ENCODE measurements around the gene RGS12.

The RGS12 gene

GRCh38 chr4:3336382-3337356, 43.8 kb downstream of the RGS12 start:
- Histone ChIP-seq H3K9ac (ENCODE audit: low read length) (no peak overlapping the region), H3K4me1 (ENCODE audit: insufficient read depth, low read length) (no peaks in the 10 kb centered on the region), H3K36me3 (ENCODE audit: insufficient read depth, low read length) (no peaks in the 10 kb centered on the region), H3K9me3 (ENCODE audit: low read length) (no peaks in the 10 kb centered on the region), H3K27me3 (ENCODE audit: control insufficient read depth in 1 of 2, insufficient read depth in 2 of 2, low read length in 2 of 2) (no peaks in the 10 kb centered on the region), H3K4me3 (ENCODE audit: low read depth in 1 of 2, low read length in 2 of 2) (no peak overlapping the region), H3K27ac (ENCODE audit: low read depth, low read length) (no peak overlapping the region)

- no peaks in the 10 kb centered on the region for H3K36me3 ChIP-seq (ENCODE audit: insufficient read depth, low read length)
Measured at GRCh38 chr4:3337357-3337732, 44.5 kb downstream of the RGS12 start.

GRCh38 chr4:3337811-3338210, 45.0 kb downstream of the RGS12 start:
- no peaks in the 10 kb centered on the region for H3K9me3 ChIP-seq (ENCODE audit: low read length)
- H3K27ac ChIP-seq (ENCODE audit: low read depth, low read length) = no peak overlapping the region

More at GRCh38 chr4:3337357-3337732, 44.5 kb downstream of the RGS12 start:
- no peaks in the 10 kb centered on the region for H3K27me3 ChIP-seq (ENCODE audit: control insufficient read depth in 1 of 2, insufficient read depth in 2 of 2, low read length in 2 of 2)
- no peaks in the 10 kb centered on the region for H3K9me3 ChIP-seq (ENCODE audit: low read length)
- no peak overlapping the region for H3K27ac ChIP-seq (ENCODE audit: low read depth, low read length)
- no peak overlapping the region for H3K4me3 ChIP-seq (ENCODE audit: low read depth in 1 of 2, low read length in 2 of 2)
- peaks cover 4% of the 10 kb centered on the region for H3K4me1 ChIP-seq (ENCODE audit: insufficient read depth, low read length)
- no peak overlapping the region for H3K9ac ChIP-seq (ENCODE audit: low read length)

GRCh38 chr4:3338321-3338838, 45.6 kb downstream of the RGS12 start:
- Histone ChIP-seq H3K4me3 (ENCODE audit: low read depth in 1 of 2, low read length in 2 of 2) (no peak overlapping the region), H3K9ac (ENCODE audit: low read length) (no peak overlapping the region), H3K4me1 (ENCODE audit: insufficient read depth, low read length) (peaks cover 6% of the 10 kb centered on the region)

More at GRCh38 chr4:3337811-3338210, 45.0 kb downstream of the RGS12 start:
- H3K4me3 ChIP-seq (ENCODE audit: low read depth in 1 of 2, low read length in 2 of 2) = no peak overlapping the region
- no peaks in the 10 kb centered on the region for H3K36me3 ChIP-seq (ENCODE audit: insufficient read depth, low read length)
- H3K9ac ChIP-seq (ENCODE audit: low read length) = no peak overlapping the region
- no peaks in the 10 kb centered on the region for H3K27me3 ChIP-seq (ENCODE audit: control insufficient read depth in 1 of 2, insufficient read depth in 2 of 2, low read length in 2 of 2)
- H3K4me1 ChIP-seq (ENCODE audit: insufficient read depth, low read length) = peaks cover 6% of the 10 kb centered on the region

GRCh38 chr4:3338976-3339531, 46.2 kb downstream of the RGS12 start:
- H3K4me3 ChIP-seq (ENCODE audit: low read depth in 1 of 2, low read length in 2 of 2) = no peak overlapping the region
- peaks cover 10% of the 10 kb centered on the region for H3K36me3 ChIP-seq (ENCODE audit: insufficient read depth, low read length)
- H3K4me1 ChIP-seq (ENCODE audit: insufficient read depth, low read length) = peaks cover 6% of the 10 kb centered on the region
- H3K27me3 ChIP-seq (ENCODE audit: control insufficient read depth in 1 of 2, insufficient read depth in 2 of 2, low read length in 2 of 2) = no peaks in the 10 kb centered on the region
- H3K9me3 ChIP-seq (ENCODE audit: low read length) = no peaks in the 10 kb centered on the region
- no peak overlapping the region for H3K9ac ChIP-seq (ENCODE audit: low read length)
- H3K27ac ChIP-seq (ENCODE audit: low read depth, low read length) = no peak overlapping the region

More at GRCh38 chr4:3338321-3338838, 45.6 kb downstream of the RGS12 start:
- Histone ChIP-seq H3K9me3 (ENCODE audit: low read length) (no peaks in the 10 kb centered on the region), H3K36me3 (ENCODE audit: insufficient read depth, low read length) (peaks cover 5% of the 10 kb centered on the region), H3K27me3 (ENCODE audit: control insufficient read depth in 1 of 2, insufficient read depth in 2 of 2, low read length in 2 of 2) (no peaks in the 10 kb centered on the region), H3K27ac (ENCODE audit: low read depth, low read length) (no peak overlapping the region)

- peaks cover 6% of the 10 kb centered on the region for H3K4me1 ChIP-seq (ENCODE audit: insufficient read depth, low read length)
- no peaks in the 10 kb centered on the region for H3K27me3 ChIP-seq (ENCODE audit: control insufficient read depth in 1 of 2, insufficient read depth in 2 of 2, low read length in 2 of 2)
- H3K36me3 ChIP-seq (ENCODE audit: insufficient read depth, low read length) = peaks cover 10% of the 10 kb centered on the region
- no peak overlapping the region for H3K9ac ChIP-seq (ENCODE audit: low read length)
- no peak overlapping the region for H3K4me3 ChIP-seq (ENCODE audit: low read depth in 1 of 2, low read length in 2 of 2)
- H3K27ac ChIP-seq (ENCODE audit: low read depth, low read length) = no peak overlapping the region
- no peaks in the 10 kb centered on the region for H3K9me3 ChIP-seq (ENCODE audit: low read length)
Measured at GRCh38 chr4:3339577-3339976, 46.8 kb downstream of the RGS12 start.

GRCh38 chr4:3340038-3340699, 47.3 kb downstream of the RGS12 start:
- no peak overlapping the region for H3K9ac ChIP-seq (ENCODE audit: low read length)
- H3K27ac ChIP-seq (ENCODE audit: low read depth, low read length) = no peak overlapping the region
- no peaks in the 10 kb centered on the region for H3K27me3 ChIP-seq (ENCODE audit: control insufficient read depth in 1 of 2, insufficient read depth in 2 of 2, low read length in 2 of 2)
- no peak overlapping the region for H3K4me3 ChIP-seq (ENCODE audit: low read depth in 1 of 2, low read length in 2 of 2)
- H3K36me3 ChIP-seq (ENCODE audit: insufficient read depth, low read length) = peaks cover 10% of the 10 kb centered on the region
- H3K9me3 ChIP-seq (ENCODE audit: low read length) = no peaks in the 10 kb centered on the region
- peaks cover 6% of the 10 kb centered on the region for H3K4me1 ChIP-seq (ENCODE audit: insufficient read depth, low read length)

GRCh38 chr4:3340700-3341083, 47.9 kb downstream of the RGS12 start:
- no peak overlapping the region for H3K4me3 ChIP-seq (ENCODE audit: low read depth in 1 of 2, low read length in 2 of 2)
- H3K9ac ChIP-seq (ENCODE audit: low read length) = no peak overlapping the region
- no peaks in the 10 kb centered on the region for H3K27me3 ChIP-seq (ENCODE audit: control insufficient read depth in 1 of 2, insufficient read depth in 2 of 2, low read length in 2 of 2)
- peaks cover 10% of the 10 kb centered on the region for H3K36me3 ChIP-seq (ENCODE audit: insufficient read depth, low read length)
- H3K4me1 ChIP-seq (ENCODE audit: insufficient read depth, low read length) = peaks cover 6% of the 10 kb centered on the region
- H3K9me3 ChIP-seq (ENCODE audit: low read length) = no peaks in the 10 kb centered on the region
- H3K27ac ChIP-seq (ENCODE audit: low read depth, low read length) = no peak overlapping the region

GRCh38 chr4:3341760-3342159, 48.9 kb downstream of the RGS12 start:
- H3K27me3 ChIP-seq (ENCODE audit: control insufficient read depth in 1 of 2, insufficient read depth in 2 of 2, low read length in 2 of 2) = no peaks in the 10 kb centered on the region
- no peaks in the 10 kb centered on the region for H3K9me3 ChIP-seq (ENCODE audit: low read length)
- H3K27ac ChIP-seq (ENCODE audit: low read depth, low read length) = no peak overlapping the region
- H3K4me3 ChIP-seq (ENCODE audit: low read depth in 1 of 2, low read length in 2 of 2) = no peak overlapping the region
- no peak overlapping the region for H3K9ac ChIP-seq (ENCODE audit: low read length)
- peaks cover 10% of the 10 kb centered on the region for H3K36me3 ChIP-seq (ENCODE audit: insufficient read depth, low read length)
- peaks cover 15% of the 10 kb centered on the region for H3K4me1 ChIP-seq (ENCODE audit: insufficient read depth, low read length)

GRCh38 chr4:3342182-3342854, 49.5 kb downstream of the RGS12 start:
- no peaks in the 10 kb centered on the region for H3K27me3 ChIP-seq (ENCODE audit: control insufficient read depth in 1 of 2, insufficient read depth in 2 of 2, low read length in 2 of 2)
- H3K36me3 ChIP-seq (ENCODE audit: insufficient read depth, low read length) = peaks cover 10% of the 10 kb centered on the region
- H3K4me3 ChIP-seq (ENCODE audit: low read depth in 1 of 2, low read length in 2 of 2) = no peak overlapping the region
- no peak overlapping the region for H3K27ac ChIP-seq (ENCODE audit: low read depth, low read length)
- H3K4me1 ChIP-seq (ENCODE audit: insufficient read depth, low read length) = peaks cover 15% of the 10 kb centered on the region
- H3K9ac ChIP-seq (ENCODE audit: low read length) = no peak overlapping the region
- no peaks in the 10 kb centered on the region for H3K9me3 ChIP-seq (ENCODE audit: low read length)

Measured in muscle layer of colon (tissue), 2 donors.